B cell (primary cell): ENCODE results near the gene EDC4. TPM values are rescaled to one million over a fixed set of nuclear protein-coding genes. Genes with fewer than 3 reads are reported as not detected.

Source experiments
- ATAC-seq: fragments of 200-7000 bp; cut with Tn5 transposase; one replicate; pipeline ENCODE4 v1.10.0; 2021; ENCODE audit warnings: low read depth, mild to moderate bottlenecking, moderate number of reproducible peaks, moderate library complexity
- CTCF ChIA-PET: fragments of 350-600 bp; sonication (Branson Sonifier 250); formaldehyde crosslinking; loops from one replicate; lab custom pipeline; 2021; ENCODE audit warnings: antibody characterized with exemption, inconsistent platforms; lab: Charles Lee
- POLR2A ChIA-PET: fragments of 350-600 bp; sonication (Branson Sonifier 250); formaldehyde crosslinking; loops from one replicate; lab custom pipeline; 2021; ENCODE audit warnings: antibody characterized with exemption; lab: Charles Lee
- DNase-seq: peaks from one replicate; pipeline ENCODE4 v3.0.0; 2013
- H2AFZ ChIP-seq: 2 replicates; pipeline ENCODE4 v1.6.1; 2012; ENCODE audit warnings: mild to moderate bottlenecking, low read depth, low read length; ENCODE audit not compliant: insufficient read depth, poor library complexity, severe bottlenecking
- H3K27ac ChIP-seq, 2 donors: 1 replicate in 1 of 2; 2 replicates in 1 of 2; pipeline ENCODE4 v1.5.1; 2012 to 2013; ENCODE audit warnings: low read length in 2 of 2, mild to moderate bottlenecking in 2 of 2, moderate library complexity in 1 of 2
- H3K27me3 ChIP-seq, 4 experiments: fragments of 200-600 bp in 1 of 4; sonication (generic) in 1 of 4; replicated peaks in 1 of 4; 1 replicate in 2 of 4; 2 replicates in 2 of 4; pipeline versions ENCODE4 v1.6.1 to v1.7.0; 2013 to 2016; ENCODE audit warnings: low read length in 3 of 4, mild to moderate bottlenecking in 2 of 4, mixed read lengths in 1 of 4, moderate library complexity in 1 of 4; ENCODE audit not compliant: insufficient read depth in 4 of 4, control insufficient read depth in 3 of 4; ENCODE audit errors: control extremely low read depth in 1 of 4
- H3K36me3 ChIP-seq, 2 experiments: replicated peaks in 1 of 2; 1 replicate in 1 of 2; 2 replicates in 1 of 2; pipeline versions ENCODE4 v1.6.1 to v1.7.1; 2013; ENCODE audit warnings: low read length in 1 of 2; ENCODE audit not compliant: insufficient read depth in 2 of 2, control insufficient read depth in 1 of 2; ENCODE audit errors: control extremely low read depth in 1 of 2, extremely low read depth in 1 of 2
- H3K4me1 ChIP-seq, 2 donors: fragments of 200-600 bp in 1 of 2; sonication (generic) in 1 of 2; 1 replicate in 1 of 2; 2 replicates in 1 of 2; pipeline versions ENCODE4 v1.5.1 to v1.6.1; 2013 to 2017; ENCODE audit warnings: low read length in 2 of 2; ENCODE audit not compliant: control insufficient read depth in 2 of 2, insufficient read depth in 2 of 2
- H3K4me2 ChIP-seq: replicated peaks from 2 replicates; pipeline ENCODE3; 2012; ENCODE audit warnings: mild to moderate bottlenecking, low read depth, low read length; ENCODE audit not compliant: poor library complexity, severe bottlenecking
- H3K4me3 ChIP-seq, 5 experiments: fragments of 200-600 bp in 1 of 5; sonication (generic) in 1 of 5; 1 replicate in 3 of 5; 2 replicates in 2 of 5; pipeline versions ENCODE4 v1.5.1 to v1.7.0; 2011 to 2016; ENCODE audit warnings: low read length in 4 of 5, mild to moderate bottlenecking in 4 of 5, low read depth in 2 of 5, control low read depth in 1 of 5, moderate library complexity in 1 of 5; ENCODE audit not compliant: insufficient read depth in 1 of 5; ENCODE audit errors: control extremely low read depth in 1 of 5, extremely low read depth in 1 of 5
- H3K79me2 ChIP-seq: fragments of 200-600 bp; sonication (generic); one replicate; pipeline ENCODE4 v1.6.0; 2016; ENCODE audit warnings: low read length; ENCODE audit not compliant: control insufficient read depth, insufficient read depth
- H3K9ac ChIP-seq: fragments of 200-600 bp; sonication (generic); 2 replicates; pipeline ENCODE4 v1.6.1; 2017; ENCODE audit warnings: mild to moderate bottlenecking, low read length, moderate library complexity
- H3K9me3 ChIP-seq, 3 donors: one replicate each; pipeline versions ENCODE4 v1.6.1 to v1.7.1; 2013; ENCODE audit warnings: low read length in 2 of 3; ENCODE audit not compliant: control insufficient read depth in 2 of 3, insufficient read depth in 1 of 3; ENCODE audit errors: control extremely low read depth in 1 of 3
- H4K20me1 ChIP-seq: 2 replicates; pipeline ENCODE4 v1.6.0; 2012; ENCODE audit warnings: mild to moderate bottlenecking, low read length; ENCODE audit not compliant: insufficient read depth, control insufficient read depth, poor library complexity, severe bottlenecking
- H3K27ac Mint-ChIP-seq: one replicate; pipeline ENCODE4 v1.8.0; 2021; ENCODE audit warnings: mixed read lengths
- H3K27me3 Mint-ChIP-seq: one replicate; pipeline ENCODE4 v1.8.0; 2021; ENCODE audit warnings: mixed read lengths
- H3K4me1 Mint-ChIP-seq: one replicate; pipeline ENCODE4 v1.8.0; 2021; ENCODE audit warnings: mixed read lengths
- H3K4me3 Mint-ChIP-seq: one replicate; pipeline ENCODE4 v1.8.0; 2021; ENCODE audit warnings: mixed read lengths
- H3K9me3 Mint-ChIP-seq: one replicate; pipeline ENCODE4 v1.8.0; 2022; ENCODE audit warnings: mixed read lengths; ENCODE audit not compliant: insufficient read depth
- CTCF ChIP-seq: fragments of 200-600 bp; IDR thresholded peaks from one replicate; pipeline ENCODE4 v1.8.0; 2022; ENCODE audit warnings: antibody characterized with exemption, mild to moderate bottlenecking
- EZH2 ChIP-seq: IDR thresholded peaks from 2 replicates; pipeline ENCODE4 v1.6.1; 2012; ENCODE audit warnings: borderline replicate concordance, low read depth, mild to moderate bottlenecking, moderate library complexity, low read length; ENCODE audit not compliant: insufficient read depth, poor library complexity, severe bottlenecking
- WGBS: methylation state at CpG from one replicate; pipeline ENCODE4 v1.1.5; 2013; ENCODE audit warnings: missing lambda C conversion rate; ENCODE audit not compliant: insufficient coverage; 5-methylcytosine and 5-hydroxymethylcytosine counted together
- intact Hi-C: fragments of 100-400 bp; cut with micrococcal nuclease; formaldehyde crosslinking; loops from one replicate; pipeline ENCODE4 v1.10.0; 2022
- polyA plus RNA-seq: library from polyadenylated mRNA; depleted of rRNA; stranded (reverse); fragments of >200 nt; gene quantifications from 2 replicates; pipeline ENCODE4 v1.2.3, GENCODE V29; 2012
- total RNA-seq, 2 donors: library from RNA; stranded (reverse); fragments of 120-200 nt in 1 of 2; gene quantifications; 1 replicate in 1 of 2; 2 replicates in 1 of 2; pipeline versions ENCODE4 v1.2.3 to v1.2.4, GENCODE V29; 2013 to 2022

EDC4 gene
- total and polyA plus RNA-seq, 2 donors (not counting 1 experiment from before 2014, with no cell fraction given): 84.5 to 95.1 TPM

DNA sequence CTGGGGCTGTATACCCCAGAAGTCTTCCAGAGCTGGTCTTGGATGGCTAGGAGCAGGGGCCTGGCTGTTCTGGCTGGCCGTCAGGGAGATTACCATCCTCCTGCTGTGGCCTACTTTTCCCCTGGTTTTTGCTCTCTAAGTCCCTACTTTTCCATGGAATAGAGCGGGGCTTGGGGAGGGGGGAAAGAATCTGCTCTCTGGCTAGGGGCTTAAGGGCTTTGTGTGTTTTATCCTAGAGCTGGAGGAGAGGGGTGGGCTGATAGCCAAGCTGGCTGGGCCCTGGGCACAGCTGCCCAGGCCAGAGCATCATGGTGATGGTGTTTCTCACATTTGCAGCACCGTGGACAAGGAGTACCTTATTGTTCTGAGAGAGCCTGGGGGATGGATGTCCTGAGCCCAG, 15.5 kb downstream of the EDC4 start:
- H4K20me1 ChIP-seq: peaks cover 2% of the 10 kb centered on the region
- no peak overlapping the region for H3K4me3 ChIP-seq
- peaks cover 5 to 6% of the 10 kb centered on the region in 2 donors for H3K4me1 ChIP-seq
- ATAC-seq (no peak), DNase-seq (no peak)
- no peak overlapping the region for H3K9ac ChIP-seq
- peaks cover 0 to 25% of the 10 kb centered on the region in 2 experiments for H3K36me3 ChIP-seq
- ChIA-PET POLR2A (no interaction called here), CTCF (interaction anchor here (1.0 to 9.3 kb wide), 4 partner anchors 11 to 152 kb away, joined by 3 to 151 read pairs (median 3); no protein-coding TSS in a partner anchor)
- Mint-ChIP-seq H3K4me3 (no peak overlapping the region), H3K4me1 (peaks cover 7% of the 10 kb centered on the region), H3K9me3 (no peaks in the 10 kb centered on the region), H3K27me3 (no peaks in the 10 kb centered on the region), H3K27ac (no peak overlapping the region)
- no CpG with 5 or more reads among the region's 3 CpGs for WGBS
- no peaks in the 10 kb centered on the region for H3K27me3 ChIP-seq
- TF ChIP-seq EZH2: no peak
- no peak for TF ChIP-seq CTCF
- peaks cover 17% of the 10 kb centered on the region for H3K79me2 ChIP-seq
- H3K27ac ChIP-seq: no peak overlapping the region
- H3K4me2 ChIP-seq: no peak overlapping the region
- no peak overlapping the region for H2AFZ ChIP-seq
- H3K9me3 ChIP-seq: no peaks in the 10 kb centered on the region
- intact Hi-C loops: no loop called here

DNA sequence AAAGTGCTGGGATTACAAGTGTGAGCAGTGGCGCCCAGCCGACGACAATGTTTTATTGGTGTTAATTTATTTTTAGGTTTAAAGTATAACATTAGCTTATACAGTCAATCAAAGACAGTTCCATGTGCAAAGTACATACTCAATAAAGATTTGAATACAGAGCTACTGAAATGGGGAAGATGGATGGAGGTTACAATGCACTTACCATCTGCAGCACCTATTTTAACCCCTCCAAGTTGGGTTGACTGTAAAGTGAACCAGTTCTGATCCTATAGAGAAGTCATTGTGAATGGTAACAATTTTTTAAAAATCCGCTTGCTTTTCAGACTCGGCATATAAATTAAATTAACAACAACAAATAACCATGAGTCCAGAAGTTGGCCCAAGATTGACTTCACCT, 19.5 kb downstream of the EDC4 start:
- intact Hi-C loops: loop anchor here (2.0 to 5.0 kb wide), 2 partner anchors 46 to 100 kb away; partner anchors contain the start of genes CENPT and NUTF2
- no peak for ATAC-seq
- Histone ChIP-seq H3K4me1 (peaks cover 16 to 18% of the 10 kb centered on the region in 2 donors), H3K4me2 (peak overlapping the region; percentile 92), H2AFZ (peak overlapping the region; percentile 72), H3K36me3 (no peaks in the 10 kb centered on the region), H3K27me3 (no peaks in the 10 kb centered on the region), H3K9me3 (no peaks in the 10 kb centered on the region), H3K79me2 (peaks cover 51% of the 10 kb centered on the region), H3K9ac (peak overlapping the region; percentile 59), H3K4me3 (peak overlapping the region; percentile 49 to 76 (median 67)), H3K27ac (peak overlapping the region; percentile 24 to 95), H4K20me1 (peaks cover 17% of the 10 kb centered on the region)
- WGBS: no CpG with 5 or more reads among the region's 5 CpGs
- peak overlapping the region; percentile 90 for H3K4me3 Mint-ChIP-seq
- H3K9me3 Mint-ChIP-seq: no peaks in the 10 kb centered on the region
- H3K27me3 Mint-ChIP-seq: no peaks in the 10 kb centered on the region
- peaks cover 31% of the 10 kb centered on the region for H3K4me1 Mint-ChIP-seq
- no peak for DNase-seq
- TF ChIP-seq CTCF (no peak), EZH2 (no peak)
- ChIA-PET CTCF (interaction anchor here (0.6 to 3.0 kb wide), 6 partner anchors 9 to 459 kb away, joined by 3 to 23 read pairs (median 3); partner anchors contain the start of gene NRN1L), POLR2A (interaction anchor here (0.5 to 2.2 kb wide), 6 partner anchors 32 to 306 kb away, joined by 3 to 19 read pairs (median 4); partner anchors contain the start of genes PSMB10 and RANBP10)
- peak overlapping the region; percentile 85 for H3K27ac Mint-ChIP-seq
